Renal cortex interstitium (tissue), 15 donors: Measurements from ENCODE around the gene SVBP. TPM values are rescaled to one million over a fixed set of nuclear protein-coding genes. Genes with fewer than 3 reads are reported as not detected.
"Not testable (repeated sequence)": the region's sequence is repeated elsewhere in the genome, so short reads cannot be mapped to it uniquely, and the experiment has no call there.

Source experiments
- DNase-seq, 11 donors: peaks; one replicate each; pipeline ENCODE4 v3.0.0-alpha.2; 2013; ENCODE audit warnings: low read depth in 9 of 11, low spot score in 4 of 11; ENCODE audit errors: extremely low read depth in 1 of 11
- long read RNA-seq, 16 experiments: transcript quantifications; one replicate each; lab custom pipeline, GENCODE V29; 2026
- polyA plus RNA-seq, 3 donors: library from polyadenylated mRNA; unstranded; fragments of 120-200 nt; gene quantifications; one replicate each; pipeline ENCODE4 v1.2.1, GENCODE V29; 2013; ENCODE audit not compliant: insufficient read length in 3 of 3

Gene SVBP
- polyA plus RNA-seq, result 10 to 100 TPM; 55.1 to 72.2 (median 71.3) TPM
- long read RNA-seq, donor 1, transcript SVBP-201 (3 exons, 658 nt), result major isoform, 38 of 38 reads
- long read RNA-seq, donor 1, partial matches to known transcripts, result 0 of 38 reads
- long read RNA-seq, donor 1, other reads (novel, unspliced or antisense), result 0 of 38 reads
- long read RNA-seq, donor 2, transcript SVBP-201 (3 exons, 658 nt), result major isoform, 27 of 37 reads
- long read RNA-seq, donor 2, partial matches to known transcripts, result 10 of 37 reads
- long read RNA-seq, donor 2, other reads (novel, unspliced or antisense), result 0 of 37 reads
- long read RNA-seq, donor 3, transcript SVBP-201 (3 exons, 658 nt), result major isoform, 65 of 65 reads
- long read RNA-seq, donor 3, partial matches to known transcripts, result 0 of 65 reads
- long read RNA-seq, donor 3, other reads (novel, unspliced or antisense), result 0 of 65 reads
- long read RNA-seq, donor 4, transcript SVBP-201 (3 exons, 658 nt), result major isoform, 35 of 35 reads
- long read RNA-seq, donor 4, partial matches to known transcripts, result 0 of 35 reads
- long read RNA-seq, donor 4, other reads (novel, unspliced or antisense), result 0 of 35 reads
- long read RNA-seq, donor 5, result 0 reads
- long read RNA-seq, donor 6, transcript SVBP-201 (3 exons, 658 nt), result major isoform, 37 of 46 reads
- long read RNA-seq, donor 6, partial matches to known transcripts, result 9 of 46 reads
- long read RNA-seq, donor 6, other reads (novel, unspliced or antisense), result 0 of 46 reads
- long read RNA-seq, donor 7, transcript SVBP-201 (3 exons, 658 nt), result major isoform, 55 of 64 reads
- long read RNA-seq, donor 7, partial matches to known transcripts, result 9 of 64 reads
- long read RNA-seq, donor 7, other reads (novel, unspliced or antisense), result 0 of 64 reads
- long read RNA-seq, donor 8, transcript SVBP-201 (3 exons, 658 nt), result major isoform, 73 of 103 reads
- long read RNA-seq, donor 8, partial matches to known transcripts, result 23 of 103 reads
- long read RNA-seq, donor 8, other reads (novel, unspliced or antisense), result 6 of 103 reads
- long read RNA-seq, donor 9, transcript SVBP-201 (3 exons, 658 nt), result major isoform, 34 of 34 reads
- long read RNA-seq, donor 9, partial matches to known transcripts, result 0 of 34 reads
- long read RNA-seq, donor 9, other reads (novel, unspliced or antisense), result 0 of 34 reads
- long read RNA-seq, donor 10, transcript SVBP-201 (3 exons, 658 nt), result major isoform, 51 of 60 reads
- long read RNA-seq, donor 10, partial matches to known transcripts, result 9 of 60 reads
- long read RNA-seq, donor 10, other reads (novel, unspliced or antisense), result 0 of 60 reads
- long read RNA-seq, donor 11, transcript SVBP-201 (3 exons, 658 nt), result major isoform, 42 of 42 reads
- long read RNA-seq, donor 11, partial matches to known transcripts, result 0 of 42 reads
- long read RNA-seq, donor 11, other reads (novel, unspliced or antisense), result 0 of 42 reads
- long read RNA-seq, donor 12, transcript SVBP-201 (3 exons, 658 nt), result major isoform, 22 of 29 reads
- long read RNA-seq, donor 12, partial matches to known transcripts, result 6 of 29 reads
- long read RNA-seq, donor 12, other reads (novel, unspliced or antisense), result 0 of 29 reads
- long read RNA-seq, donor 13, transcript SVBP-201 (3 exons, 658 nt), result major isoform, 90 of 150 reads
- long read RNA-seq, donor 13, partial matches to known transcripts, result 52 of 150 reads
- long read RNA-seq, donor 13, other reads (novel, unspliced or antisense), result 7 of 150 reads
- long read RNA-seq, donor 14, transcript SVBP-201 (3 exons, 658 nt), result major isoform, 33 of 33 reads
- long read RNA-seq, donor 14, partial matches to known transcripts, result 0 of 33 reads
- long read RNA-seq, donor 14, other reads (novel, unspliced or antisense), result 0 of 33 reads
- long read RNA-seq, donor 15, transcript SVBP-201 (3 exons, 658 nt), result major isoform, 20 of 20 reads
- long read RNA-seq, donor 15, partial matches to known transcripts, result 0 of 20 reads
- long read RNA-seq, donor 15, other reads (novel, unspliced or antisense), result 0 of 20 reads
- long read RNA-seq, donor 16, transcript SVBP-201 (3 exons, 658 nt), result major isoform, 88 of 110 reads
- long read RNA-seq, donor 16, partial matches to known transcripts, result 22 of 110 reads
- long read RNA-seq, donor 16, other reads (novel, unspliced or antisense), result 0 of 110 reads

- DNase-seq, result peak; percentile 67 to 89 (median 86)
Observed at GRCh38 chr1:42816585-42817439, at the start of gene SVBP, which contains the start of gene ERMAP. TSS of gene SVBP (minus strand) at chr1:42817397. CDS start at chr1:42816544, 853 bp downstream. TSS of gene ERMAP (plus strand) at chr1:42817122. CDS start at chr1:42830449, 13,327 bp downstream.

- DNase-seq, result no peak
Observed at GRCh38 chr1:42866549-42866948, 49.4 kb upstream of the SVBP start.

GRCh38 chr1:42861014-42861399 is 43.8 kb upstream of the SVBP start:
- DNase-seq, result no peak

- no peak for DNase-seq
Observed at GRCh38 chr1:42860339-42861013, 43.3 kb upstream of the SVBP start.

GRCh38 chr1:42859366-42859765 is 42.2 kb upstream of the SVBP start:
- not testable (repeated sequence) for DNase-seq

- DNase-seq, result not testable (repeated sequence)
Observed at GRCh38 chr1:42856554-42856953, 39.4 kb upstream of the SVBP start.

GRCh38 chr1:42853116-42853884 is 36.1 kb upstream of the SVBP start:
- DNase-seq, result no peak

- DNase-seq, result no peak
Observed at GRCh38 chr1:42852608-42852980, 35.4 kb upstream of the SVBP start.

- DNase-seq, result no peak
Observed at GRCh38 chr1:42851960-42852607, 34.9 kb upstream of the SVBP start.

- DNase-seq, result no peak
Observed at GRCh38 chr1:42851420-42851819, 34.2 kb upstream of the SVBP start.

GRCh38 chr1:42849944-42850343 is 32.7 kb upstream of the SVBP start:
- no peak for DNase-seq

- DNase-seq, result no peak
Observed at GRCh38 chr1:42848823-42849537, 31.8 kb upstream of the SVBP start.

- no peak for DNase-seq
Observed at GRCh38 chr1:42847721-42848460, 30.7 kb upstream of the SVBP start.
